Activated naive CD8-positive, alpha-beta T cell treated with anti-CD3 and anti-CD28 coated beads, Interleukin-2, amount 50 U/mL, for 16 hours (primary cell): Measurements from ENCODE around the gene MGRN1.

Source experiments
- DNase-seq: peaks from one replicate; pipeline ENCODE4 v3.0.0-alpha.2; 2020; ENCODE audit warnings: low read depth, low spot score

MGRN1 gene

GRCh38 chr16:4652561-4652960, 27.9 kb downstream of the MGRN1 start:
- no peak for DNase-seq

- DNase-seq = no peak
These were observed 29.7 kb downstream of the MGRN1 start for GRCh38 chr16:4654011-4654963.

GRCh38 chr16:4654964-4655590, 30.5 kb downstream of the MGRN1 start:
- no peak for DNase-seq

GRCh38 chr16:4655801-4656200, 31.2 kb downstream of the MGRN1 start:
- no peak for DNase-seq

GRCh38 chr16:4656221-4656620, 31.6 kb downstream of the MGRN1 start:
- DNase-seq = no peak

GRCh38 chr16:4656695-4657686, 32.4 kb downstream of the MGRN1 start:
- DNase-seq = no peak

GRCh38 chr16:4659363-4660353, 35.0 kb downstream of the MGRN1 start:
- no peak for DNase-seq

- DNase-seq = peak; percentile 44
These were observed 35.9 kb downstream of the MGRN1 start for GRCh38 chr16:4660454-4661007.

GRCh38 chr16:4661661-4662060, 37.0 kb downstream of the MGRN1 start:
- DNase-seq = no peak

- DNase-seq = no peak
These were observed 38.8 kb downstream of the MGRN1 start for GRCh38 chr16:4663465-4663776.

- no peak for DNase-seq
These were observed 39.3 kb downstream of the MGRN1 start for GRCh38 chr16:4663777-4664465.

GRCh38 chr16:4664538-4665418, 40.2 kb downstream of the MGRN1 start:
- no peak for DNase-seq

GRCh38 chr16:4666537-4667202, 42.0 kb downstream of the MGRN1 start:
- DNase-seq = no peak

GRCh38 chr16:4667203-4667963, 42.8 kb downstream of the MGRN1 start:
- no peak for DNase-seq

GRCh38 chr16:4668313-4668960, 43.8 kb downstream of the MGRN1 start:
- DNase-seq = no peak

- no peak for DNase-seq
These were observed 48.9 kb downstream of the MGRN1 start for GRCh38 chr16:4673387-4674046.
